Common myeloid progenitor, CD34-positive (primary cell): ENCODE results near the gene ATG10.
A peak's percentile ranks its signal among the peaks of the same experiment; 100 is the strongest.

Experiments
- CTCF ChIA-PET: fragments of 350-600 bp; sonication (Branson Sonifier 250); formaldehyde crosslinking; loops from one replicate; lab custom pipeline; 2021; ENCODE audit warnings: antibody characterized with exemption; lab: Charles Lee
- POLR2A ChIA-PET: fragments of 350-600 bp; sonication (Branson Sonifier 250); formaldehyde crosslinking; loops from one replicate; lab custom pipeline; 2021; ENCODE audit warnings: antibody characterized with exemption; lab: Charles Lee
- DNase-seq, 3 donors: peaks; one replicate each; pipeline versions ENCODE4 v3.0.0 to v3.0.0-alpha.2; 2013
- H3K27ac ChIP-seq, 2 experiments: 1 replicate in 1 of 2; 2 replicates in 1 of 2; pipeline ENCODE4 v1.7.0; 2013; ENCODE audit warnings: inconsistent platforms in 2 of 2, low read length in 2 of 2, mild to moderate bottlenecking in 2 of 2, low read depth in 1 of 2, moderate library complexity in 1 of 2; ENCODE audit not compliant: severe bottlenecking in 2 of 2, insufficient read depth in 1 of 2, poor library complexity in 1 of 2
- H3K27me3 ChIP-seq, 5 experiments: replicated peaks in 2 of 5; 1 replicate in 3 of 5; 2 replicates in 2 of 5; pipeline versions ENCODE4 v1.6.1 to v1.7.0; 2013; ENCODE audit warnings: low read length in 4 of 5, mild to moderate bottlenecking in 2 of 5, moderate library complexity in 2 of 5, inconsistent platforms in 1 of 5; ENCODE audit not compliant: insufficient read depth in 5 of 5, control insufficient read depth in 4 of 5
- H3K36me3 ChIP-seq, 4 experiments: 1 replicate in 2 of 4; 2 replicates in 2 of 4; pipeline versions ENCODE4 v1.6.1 to v1.7.0; 2013; ENCODE audit warnings: low read length in 3 of 4, control low read depth in 1 of 4, mild to moderate bottlenecking in 1 of 4; ENCODE audit not compliant: control insufficient read depth in 4 of 4, insufficient read depth in 4 of 4
- H3K4me1 ChIP-seq, 4 experiments: 1 replicate in 3 of 4; 2 replicates in 1 of 4; pipeline versions ENCODE4 v1.6.1 to v1.7.1; 2013; ENCODE audit warnings: low read length in 3 of 4, mild to moderate bottlenecking in 3 of 4, control low read depth in 1 of 4, inconsistent platforms in 1 of 4, moderate library complexity in 1 of 4; ENCODE audit not compliant: control insufficient read depth in 4 of 4, insufficient read depth in 4 of 4; ENCODE audit errors: control extremely low read depth in 1 of 4
- H3K4me3 ChIP-seq, 7 experiments: 1 replicate in 4 of 7; 2 replicates in 3 of 7; pipeline versions ENCODE4 v1.5.1 to v1.7.0; 2013; ENCODE audit warnings: mild to moderate bottlenecking in 7 of 7, low read length in 6 of 7, moderate library complexity in 6 of 7, inconsistent platforms in 2 of 7, low read depth in 2 of 7, control low read depth in 1 of 7; ENCODE audit not compliant: insufficient read depth in 4 of 7, control insufficient read depth in 1 of 7; ENCODE audit errors: extremely low read depth in 1 of 7
- H3K9me3 ChIP-seq, 5 experiments: 1 replicate in 4 of 5; 2 replicates in 1 of 5; pipeline versions ENCODE4 v1.6.1 to v1.7.1; 2013; ENCODE audit warnings: low read length in 4 of 5, mild to moderate bottlenecking in 2 of 5, inconsistent platforms in 1 of 5, low read depth in 1 of 5, moderate library complexity in 1 of 5; ENCODE audit not compliant: control insufficient read depth in 4 of 5, insufficient read depth in 2 of 5; ENCODE audit errors: control extremely low read depth in 1 of 5
- WGBS: methylation state at CpG from one replicate; pipeline ENCODE4 v1.1.5; 2013; ENCODE audit not compliant: insufficient coverage; 5-methylcytosine and 5-hydroxymethylcytosine counted together

ATG10 gene

DNA sequence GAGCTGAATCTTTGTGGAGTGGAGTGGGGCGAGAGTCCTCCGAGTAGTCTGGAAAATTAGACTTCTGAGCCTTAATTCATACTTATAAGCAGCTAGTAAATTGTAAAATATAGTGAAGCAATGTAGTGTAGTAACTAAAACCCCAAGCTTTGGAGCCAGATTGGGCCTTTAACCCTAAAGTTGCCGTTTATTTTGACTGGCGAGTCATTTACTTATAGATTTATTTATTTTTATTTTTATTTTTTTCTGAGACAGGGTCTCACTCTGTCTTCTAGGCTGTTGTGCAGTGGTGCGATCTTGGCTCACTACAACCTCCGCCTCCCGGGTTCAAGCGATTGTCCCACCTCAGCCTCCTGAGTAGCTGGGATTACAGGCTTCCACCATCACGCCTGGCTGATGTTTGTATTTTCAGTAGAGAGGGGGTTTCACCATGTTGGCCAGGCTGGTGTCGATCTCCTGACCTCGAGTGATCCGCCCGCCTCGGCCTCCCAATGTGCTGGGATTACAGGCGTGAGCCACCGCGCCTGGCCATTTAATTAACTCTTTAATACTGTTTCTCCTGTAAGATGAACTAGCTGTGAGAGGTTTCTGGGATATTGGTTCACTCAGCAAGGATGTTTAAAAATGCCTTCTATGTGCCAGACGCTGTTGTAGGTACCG is 307.0 kb downstream of the ATG10 start:
- peaks cover 8 to 27% (median 16%) of the 10 kb centered on the region in 4 experiments for H3K4me1 ChIP-seq
- H3K9me3 ChIP-seq, result no peaks in the 10 kb centered on the region
- H3K27ac ChIP-seq, result peak overlapping the region; percentile 78 to 94
- H3K27me3 ChIP-seq, result no peaks in the 10 kb centered on the region
- peak overlapping the region; percentile 59 to 99 (median 89) for H3K4me3 ChIP-seq
- POLR2A ChIA-PET, result interaction anchor here (0.6 to 1.3 kb wide), 2 partner anchors 8 to 14 kb away, joined by 3 to 4 read pairs; no protein-coding TSS in a partner anchor
- CTCF ChIA-PET, result interaction anchor here (0.9 kb wide), 1 partner anchor 364 kb away, joined by 3 read pairs; no protein-coding TSS in a partner anchor
- DNase-seq, result no peak
- 50% methylated on average over 7 of the region's 19 CpGs for WGBS
- peaks cover 16 to 36% (median 22%) of the 10 kb centered on the region in 4 experiments for H3K36me3 ChIP-seq

DNA sequence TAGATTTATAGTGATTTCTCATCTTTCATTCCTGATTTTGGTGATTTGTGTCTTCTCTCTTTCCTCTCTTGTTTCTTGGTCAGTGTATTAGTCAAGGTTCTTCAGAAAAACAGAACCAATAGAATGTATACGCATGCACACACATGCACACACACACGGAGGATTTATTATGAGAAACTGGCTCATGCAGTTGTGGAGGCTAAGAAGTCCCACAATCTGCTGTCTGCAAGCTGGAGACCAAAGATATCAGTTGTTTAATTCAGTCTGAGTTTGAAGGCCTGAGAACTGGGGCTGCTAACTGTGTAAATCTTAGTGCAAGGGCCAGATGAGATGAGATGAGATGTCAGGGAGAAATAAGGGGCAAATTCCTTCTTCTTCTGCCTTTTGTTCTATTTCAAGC is 312.1 kb downstream of the ATG10 start:
- H3K9me3 ChIP-seq, result no peaks in the 10 kb centered on the region
- H3K27ac ChIP-seq, result no peak overlapping the region
- no peak for DNase-seq
- WGBS, result no CpG with 5 or more reads among the region's 2 CpGs
- H3K4me1 ChIP-seq, result peaks cover 0 to 7% (median 3%) of the 10 kb centered on the region in 4 experiments
- no peak overlapping the region for H3K4me3 ChIP-seq
- H3K27me3 ChIP-seq, result no peaks in the 10 kb centered on the region
- H3K36me3 ChIP-seq, result no peaks in the 10 kb centered on the region
- ChIA-PET CTCF (interaction anchor here (1.2 kb wide), 1 partner anchor 28 kb away, joined by 3 read pairs; no protein-coding TSS in a partner anchor), POLR2A (no interaction called here)

- Histone ChIP-seq H3K4me3 (no peak overlapping the region), H3K27ac (no peak overlapping the region), H3K36me3 (no peaks in the 10 kb centered on the region), H3K4me1 (no peaks in the 10 kb centered on the region), H3K27me3 (no peaks in the 10 kb centered on the region), H3K9me3 (no peaks in the 10 kb centered on the region)
- ChIA-PET CTCF (no interaction called here), POLR2A (no interaction called here)
- DNase-seq, result no peak
- 80% methylated on average over 3 of the region's 6 CpGs for WGBS
Observed at GRCh38 chr5:82285206-82285605, 313.4 kb downstream of the ATG10 start.

- Histone ChIP-seq H3K36me3 (no peaks in the 10 kb centered on the region), H3K4me3 (no peak overlapping the region), H3K4me1 (no peaks in the 10 kb centered on the region), H3K27ac (no peak overlapping the region), H3K9me3 (no peaks in the 10 kb centered on the region), H3K27me3 (no peaks in the 10 kb centered on the region)
- WGBS, result 100% methylated on average over 1 of the region's 3 CpGs
- ChIA-PET POLR2A (interaction anchor here (1.2 kb wide), 1 partner anchor 9 kb away, joined by 3 read pairs; the partner anchor contains the start of gene RPS23), CTCF (no interaction called here)
- no peak for DNase-seq
Observed at GRCh38 chr5:82287625-82288024, 315.8 kb downstream of the ATG10 start.

- POLR2A ChIA-PET, result no interaction called here
- no peaks in the 10 kb centered on the region for H3K27me3 ChIP-seq
- no peaks in the 10 kb centered on the region for H3K9me3 ChIP-seq
- H3K4me3 ChIP-seq, result no peak overlapping the region
- H3K36me3 ChIP-seq, result no peaks in the 10 kb centered on the region
- no peak for DNase-seq
- WGBS, result 100% methylated on average over 1 of the region's 2 CpGs
- no peaks in the 10 kb centered on the region for H3K4me1 ChIP-seq
- CTCF ChIA-PET, result no interaction called here
- no peak overlapping the region for H3K27ac ChIP-seq
Observed at GRCh38 chr5:82290005-82290404, 318.2 kb downstream of the ATG10 start.

GRCh38 chr5:82290908-82291307 is 319.1 kb downstream of the ATG10 start:
- Histone ChIP-seq H3K4me1 (no peaks in the 10 kb centered on the region), H3K9me3 (no peaks in the 10 kb centered on the region), H3K27me3 (no peaks in the 10 kb centered on the region), H3K4me3 (no peak overlapping the region), H3K36me3 (no peaks in the 10 kb centered on the region), H3K27ac (no peak overlapping the region)
- no peak for DNase-seq
- ChIA-PET POLR2A (no interaction called here), CTCF (no interaction called here)
- 100% methylated on average over 3 of the region's 6 CpGs for WGBS

DNA sequence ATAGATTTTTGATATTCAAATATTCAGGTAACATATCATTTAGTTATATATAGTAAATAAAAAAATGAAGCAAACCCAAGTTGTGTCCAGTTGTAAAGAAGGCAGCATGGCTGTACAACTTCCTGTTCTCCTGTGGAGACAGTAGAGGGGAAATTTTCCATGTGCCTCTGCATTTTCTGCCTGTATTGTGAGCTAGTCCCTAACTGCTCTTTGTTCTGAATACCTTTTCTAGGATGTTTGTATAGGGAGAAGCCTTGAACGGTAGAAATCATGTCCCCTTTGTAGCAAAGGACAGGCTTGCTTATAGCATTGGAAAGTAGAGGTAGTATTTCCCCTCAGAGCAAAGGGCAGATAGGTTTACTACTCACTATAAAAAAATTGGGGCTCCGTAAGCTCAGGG is 319.6 kb downstream of the ATG10 start:
- Histone ChIP-seq H3K27ac (no peak overlapping the region), H3K4me3 (no peak overlapping the region), H3K27me3 (no peaks in the 10 kb centered on the region), H3K4me1 (no peaks in the 10 kb centered on the region), H3K36me3 (no peaks in the 10 kb centered on the region), H3K9me3 (no peaks in the 10 kb centered on the region)
- DNase-seq, result no peak
- WGBS, result 92% methylated on average over 2 of the region's 2 CpGs
- ChIA-PET POLR2A (no interaction called here), CTCF (no interaction called here)
